Nephron (organoid): ENCODE data around the gene BRD3OS.
"Not testable (repeated sequence)": the region's sequence is repeated elsewhere in the genome, so short reads cannot be mapped to it uniquely, and the experiment has no call there.

Experiments
- H3K27ac Mint-ChIP-seq, 3 experiments: 2 replicates each; pipeline ENCODE4 v1.8.0; 2020; ENCODE audit warnings: mixed read lengths in 3 of 3, mild to moderate bottlenecking in 2 of 3, moderate library complexity in 1 of 3
- H3K27me3 Mint-ChIP-seq: 2 replicates; pipeline ENCODE4 v1.8.0; 2021; ENCODE audit warnings: low read depth, mild to moderate bottlenecking, moderate library complexity, mixed read lengths
- H3K36me3 Mint-ChIP-seq: 2 replicates; pipeline ENCODE4 v1.8.0; 2020; ENCODE audit warnings: low read depth, mixed read lengths
- H3K4me1 Mint-ChIP-seq: 2 replicates; pipeline ENCODE4 v1.8.0; 2020; ENCODE audit warnings: mixed read lengths
- H3K4me3 Mint-ChIP-seq, 3 experiments: 2 replicates each; pipeline ENCODE4 v1.8.0; 2020; ENCODE audit warnings: mild to moderate bottlenecking in 3 of 3, mixed read lengths in 3 of 3, moderate library complexity in 2 of 3
- H3K9me3 Mint-ChIP-seq: 2 replicates; pipeline ENCODE4 v1.8.0; 2020; ENCODE audit warnings: mixed read lengths
- TF ChIP-seq, protein P1 (sequence below), 3 experiments: fragments of 200-600 bp; sonication (generic); IDR thresholded peaks; one replicate each; pipeline ENCODE4 v1.5.0; 2021; ENCODE audit warnings: antibody characterized with exemption in 3 of 3; ENCODE audit not compliant: unreplicated experiment in 3 of 3

Gene BRD3OS

DNA sequence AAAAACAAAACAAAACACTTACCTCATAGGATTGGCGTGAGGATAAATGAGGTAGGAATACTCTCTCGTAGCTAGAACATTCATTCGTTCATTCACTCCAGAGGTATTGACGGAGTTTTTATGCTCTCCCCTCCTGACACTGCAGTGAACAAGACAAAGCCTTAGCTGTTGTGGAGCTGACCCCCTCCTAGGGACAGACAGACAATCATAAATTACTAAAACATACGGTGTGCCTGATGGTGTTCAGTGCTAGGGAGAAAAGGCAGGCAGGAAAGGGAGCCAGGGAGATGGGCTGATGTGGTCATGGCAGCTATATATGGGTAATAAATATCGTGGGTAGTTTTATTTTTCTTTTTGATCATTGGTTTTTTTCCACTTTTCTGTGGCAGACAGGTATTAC lies 48.2 kb downstream of the BRD3OS start:
- peaks cover 11% of the 10 kb centered on the region for H3K36me3 Mint-ChIP-seq
- TF ChIP-seq, protein P1, sequence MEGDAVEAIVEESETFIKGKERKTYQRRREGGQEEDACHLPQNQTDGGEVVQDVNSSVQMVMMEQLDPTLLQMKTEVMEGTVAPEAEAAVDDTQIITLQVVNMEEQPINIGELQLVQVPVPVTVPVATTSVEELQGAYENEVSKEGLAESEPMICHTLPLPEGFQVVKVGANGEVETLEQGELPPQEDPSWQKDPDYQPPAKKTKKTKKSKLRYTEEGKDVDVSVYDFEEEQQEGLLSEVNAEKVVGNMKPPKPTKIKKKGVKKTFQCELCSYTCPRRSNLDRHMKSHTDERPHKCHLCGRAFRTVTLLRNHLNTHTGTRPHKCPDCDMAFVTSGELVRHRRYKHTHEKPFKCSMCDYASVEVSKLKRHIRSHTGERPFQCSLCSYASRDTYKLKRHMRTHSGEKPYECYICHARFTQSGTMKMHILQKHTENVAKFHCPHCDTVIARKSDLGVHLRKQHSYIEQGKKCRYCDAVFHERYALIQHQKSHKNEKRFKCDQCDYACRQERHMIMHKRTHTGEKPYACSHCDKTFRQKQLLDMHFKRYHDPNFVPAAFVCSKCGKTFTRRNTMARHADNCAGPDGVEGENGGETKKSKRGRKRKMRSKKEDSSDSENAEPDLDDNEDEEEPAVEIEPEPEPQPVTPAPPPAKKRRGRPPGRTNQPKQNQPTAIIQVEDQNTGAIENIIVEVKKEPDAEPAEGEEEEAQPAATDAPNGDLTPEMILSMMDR (IDR thresholded peaks at IDR 0.05; ENCODE audit: unreplicated experiment in 3 of 3) = no peak
- H3K4me1 Mint-ChIP-seq = peaks cover 5% of the 10 kb centered on the region
- peaks cover 27% of the 10 kb centered on the region for H3K27me3 Mint-ChIP-seq
- H3K27ac Mint-ChIP-seq = no peak overlapping the region
- no peak overlapping the region for H3K4me3 Mint-ChIP-seq
- peaks cover 31% of the 10 kb centered on the region for H3K9me3 Mint-ChIP-seq

DNA sequence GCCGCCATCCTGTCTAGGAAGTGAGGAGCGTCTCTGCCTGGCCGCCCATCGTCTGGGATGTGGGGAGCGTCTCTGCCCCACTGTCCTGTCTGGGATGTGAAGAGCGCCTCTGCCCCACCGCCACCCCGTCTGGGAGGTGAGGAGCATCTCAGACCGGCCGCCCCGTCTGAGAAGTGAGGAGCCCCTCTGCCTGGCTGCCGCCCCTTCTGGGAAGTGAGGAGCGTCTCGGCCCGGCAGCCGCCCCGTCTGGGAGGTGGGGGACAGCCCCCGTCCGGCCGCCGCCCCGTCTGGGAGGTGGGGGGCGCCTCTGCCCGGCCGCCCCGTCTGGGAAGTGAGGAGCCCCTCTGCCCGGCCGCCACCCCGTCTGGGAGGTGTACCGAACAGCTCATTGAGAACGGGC lies 50.4 kb downstream of the BRD3OS start:
- not testable (repeated sequence) for H3K4me3 Mint-ChIP-seq, H3K4me1 Mint-ChIP-seq, H3K27ac Mint-ChIP-seq
- Mint-ChIP-seq H3K36me3 (peaks cover 11% of the 10 kb centered on the region), H3K9me3 (peaks cover 38% of the 10 kb centered on the region), H3K27me3 (peaks cover 10% of the 10 kb centered on the region)

DNA sequence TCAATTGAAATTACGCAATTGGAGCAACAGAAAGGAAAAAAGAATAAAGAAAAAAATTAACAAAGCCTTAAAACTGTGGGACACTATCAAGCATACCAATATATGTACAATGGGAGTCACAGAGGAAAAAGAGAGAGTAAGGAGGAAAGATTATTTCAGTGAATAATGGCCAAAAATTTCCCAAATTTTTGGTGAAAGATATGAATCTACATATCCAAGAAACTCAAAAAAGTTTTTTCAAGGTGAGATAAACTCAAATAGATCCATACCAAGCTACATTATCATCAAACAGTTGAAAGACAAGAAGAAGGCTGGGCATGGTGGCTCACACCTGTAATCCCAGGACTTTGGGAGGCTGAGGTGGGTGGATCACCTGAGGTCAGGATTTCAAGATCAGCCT lies 51.4 kb downstream of the BRD3OS start:
- Mint-ChIP-seq H3K4me1 (no peaks in the 10 kb centered on the region), H3K36me3 (peaks cover 11% of the 10 kb centered on the region), H3K9me3 (peaks cover 41% of the 10 kb centered on the region), H3K27me3 (peaks cover 11% of the 10 kb centered on the region), H3K27ac (no peak overlapping the region), H3K4me3 (no peak overlapping the region)
- TF ChIP-seq, protein P1 (IDR thresholded peaks at IDR 0.05; ENCODE audit: unreplicated experiment in 3 of 3) = no peak
